Nephron (organoid): ENCODE results near the gene ANKRD24.

Experiments used
- H3K27ac Mint-ChIP-seq, 3 experiments: 2 replicates each; pipeline ENCODE4 v1.8.0; 2020; ENCODE audit warnings: mixed read lengths in 3 of 3, mild to moderate bottlenecking in 2 of 3, moderate library complexity in 1 of 3
- H3K27me3 Mint-ChIP-seq: 2 replicates; pipeline ENCODE4 v1.8.0; 2021; ENCODE audit warnings: low read depth, mild to moderate bottlenecking, moderate library complexity, mixed read lengths
- H3K36me3 Mint-ChIP-seq: 2 replicates; pipeline ENCODE4 v1.8.0; 2020; ENCODE audit warnings: low read depth, mixed read lengths
- H3K4me1 Mint-ChIP-seq: 2 replicates; pipeline ENCODE4 v1.8.0; 2020; ENCODE audit warnings: mixed read lengths
- H3K4me3 Mint-ChIP-seq, 3 experiments: 2 replicates each; pipeline ENCODE4 v1.8.0; 2020; ENCODE audit warnings: mild to moderate bottlenecking in 3 of 3, mixed read lengths in 3 of 3, moderate library complexity in 2 of 3
- H3K9me3 Mint-ChIP-seq: 2 replicates; pipeline ENCODE4 v1.8.0; 2020; ENCODE audit warnings: mixed read lengths
- TF ChIP-seq, protein P1 (sequence below), 3 experiments: fragments of 200-600 bp; sonication (generic); IDR thresholded peaks; one replicate each; pipeline ENCODE4 v1.5.0; 2021; ENCODE audit warnings: antibody characterized with exemption in 3 of 3; ENCODE audit not compliant: unreplicated experiment in 3 of 3

The ANKRD24 gene

DNA sequence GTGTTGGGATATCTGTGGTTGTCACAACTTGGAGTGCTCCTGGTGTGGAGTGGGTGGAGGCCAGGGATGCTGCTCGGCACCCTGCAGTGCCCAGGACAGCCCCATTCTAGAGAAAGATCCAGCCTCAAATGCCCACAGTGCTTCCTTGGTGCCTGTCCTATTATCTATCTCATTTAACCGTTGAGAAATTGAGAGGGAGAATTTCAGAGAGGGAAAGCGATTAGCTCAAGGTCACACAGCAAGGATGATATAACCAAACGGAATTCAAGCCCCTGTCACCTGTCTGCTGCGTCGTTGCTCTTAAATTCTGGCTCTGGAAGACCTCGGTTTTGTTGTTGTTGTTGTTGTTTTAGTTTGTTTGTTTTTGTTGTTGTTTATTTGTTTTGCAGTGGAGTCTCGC, 13.5 kb downstream of the ANKRD24 start:
- Mint-ChIP-seq H3K4me3 (peak overlapping the region in 1 of 3 experiments; percentile 11), H3K4me1 (peaks cover 11% of the 10 kb centered on the region), H3K9me3 (peaks cover 6% of the 10 kb centered on the region), H3K27me3 (peaks cover 77% of the 10 kb centered on the region), H3K27ac (no peak overlapping the region), H3K36me3 (peaks cover 7% of the 10 kb centered on the region)
- TF ChIP-seq, protein P1, sequence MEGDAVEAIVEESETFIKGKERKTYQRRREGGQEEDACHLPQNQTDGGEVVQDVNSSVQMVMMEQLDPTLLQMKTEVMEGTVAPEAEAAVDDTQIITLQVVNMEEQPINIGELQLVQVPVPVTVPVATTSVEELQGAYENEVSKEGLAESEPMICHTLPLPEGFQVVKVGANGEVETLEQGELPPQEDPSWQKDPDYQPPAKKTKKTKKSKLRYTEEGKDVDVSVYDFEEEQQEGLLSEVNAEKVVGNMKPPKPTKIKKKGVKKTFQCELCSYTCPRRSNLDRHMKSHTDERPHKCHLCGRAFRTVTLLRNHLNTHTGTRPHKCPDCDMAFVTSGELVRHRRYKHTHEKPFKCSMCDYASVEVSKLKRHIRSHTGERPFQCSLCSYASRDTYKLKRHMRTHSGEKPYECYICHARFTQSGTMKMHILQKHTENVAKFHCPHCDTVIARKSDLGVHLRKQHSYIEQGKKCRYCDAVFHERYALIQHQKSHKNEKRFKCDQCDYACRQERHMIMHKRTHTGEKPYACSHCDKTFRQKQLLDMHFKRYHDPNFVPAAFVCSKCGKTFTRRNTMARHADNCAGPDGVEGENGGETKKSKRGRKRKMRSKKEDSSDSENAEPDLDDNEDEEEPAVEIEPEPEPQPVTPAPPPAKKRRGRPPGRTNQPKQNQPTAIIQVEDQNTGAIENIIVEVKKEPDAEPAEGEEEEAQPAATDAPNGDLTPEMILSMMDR (IDR thresholded peaks at IDR 0.05; ENCODE audit: unreplicated experiment in 3 of 3) = no peak

DNA sequence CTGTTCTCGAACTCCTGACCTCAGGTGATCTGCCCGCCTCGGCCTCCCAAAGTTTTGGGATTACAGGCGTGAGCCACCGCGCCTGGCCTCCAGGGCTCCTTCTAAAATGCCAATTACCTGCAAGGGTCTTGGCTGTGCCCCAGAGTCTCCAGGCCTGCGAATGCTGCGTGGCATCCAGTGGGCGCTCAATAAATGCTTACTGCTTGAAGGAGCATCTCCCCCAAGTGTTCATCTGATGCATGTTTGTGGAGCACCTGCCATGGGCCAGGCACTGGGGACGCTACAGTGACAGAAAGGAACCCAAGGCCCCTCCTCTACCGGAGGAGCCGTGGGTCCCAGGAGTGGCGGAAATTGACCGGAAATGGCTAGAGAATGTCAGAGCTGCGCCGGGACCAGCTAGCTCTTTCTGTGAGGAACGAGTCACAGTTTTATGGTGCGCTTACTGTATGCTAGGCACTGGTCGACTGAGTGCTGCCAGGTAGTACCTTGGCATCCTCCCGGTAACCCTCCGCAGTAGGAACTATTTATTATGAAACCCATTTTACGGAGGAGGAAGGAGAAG, 14.2 kb downstream of the ANKRD24 start:
- H3K9me3 Mint-ChIP-seq = peaks cover 6% of the 10 kb centered on the region
- peaks cover 83% of the 10 kb centered on the region for H3K27me3 Mint-ChIP-seq
- TF ChIP-seq, protein P1 (IDR thresholded peaks at IDR 0.05; ENCODE audit: unreplicated experiment in 3 of 3) = no peak
- H3K27ac Mint-ChIP-seq = no peak overlapping the region
- peak overlapping the region; percentile 65 to 76 (median 76) for H3K4me3 Mint-ChIP-seq
- H3K4me1 Mint-ChIP-seq = peaks cover 11% of the 10 kb centered on the region
- peaks cover 7% of the 10 kb centered on the region for H3K36me3 Mint-ChIP-seq

DNA sequence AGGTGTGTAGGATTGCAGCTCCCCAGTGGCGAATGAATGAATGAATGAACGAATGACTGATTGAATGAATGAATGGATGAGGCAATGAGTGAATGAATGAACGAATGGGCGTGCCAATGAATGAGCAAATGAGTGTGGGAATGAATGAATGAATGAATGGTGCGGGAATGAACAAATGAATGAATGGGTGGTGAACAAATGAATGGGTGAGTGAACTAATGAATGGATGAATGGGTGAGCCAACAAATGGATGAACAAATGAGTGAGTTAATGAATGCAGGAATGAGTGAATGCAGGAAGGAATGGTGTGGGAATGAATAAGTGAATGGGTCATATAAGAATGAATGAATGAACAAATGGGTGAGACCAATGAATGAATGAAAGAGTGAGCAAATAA, 14.7 kb downstream of the ANKRD24 start:
- TF ChIP-seq, protein P1 (IDR thresholded peaks at IDR 0.05; ENCODE audit: unreplicated experiment in 3 of 3) = no peak
- Mint-ChIP-seq H3K4me1 (peaks cover 11% of the 10 kb centered on the region), H3K27ac (no peak overlapping the region), H3K36me3 (peaks cover 7% of the 10 kb centered on the region), H3K4me3 (peak overlapping the region; percentile 65 to 76 (median 76)), H3K9me3 (peaks cover 6% of the 10 kb centered on the region), H3K27me3 (peaks cover 89% of the 10 kb centered on the region)

DNA sequence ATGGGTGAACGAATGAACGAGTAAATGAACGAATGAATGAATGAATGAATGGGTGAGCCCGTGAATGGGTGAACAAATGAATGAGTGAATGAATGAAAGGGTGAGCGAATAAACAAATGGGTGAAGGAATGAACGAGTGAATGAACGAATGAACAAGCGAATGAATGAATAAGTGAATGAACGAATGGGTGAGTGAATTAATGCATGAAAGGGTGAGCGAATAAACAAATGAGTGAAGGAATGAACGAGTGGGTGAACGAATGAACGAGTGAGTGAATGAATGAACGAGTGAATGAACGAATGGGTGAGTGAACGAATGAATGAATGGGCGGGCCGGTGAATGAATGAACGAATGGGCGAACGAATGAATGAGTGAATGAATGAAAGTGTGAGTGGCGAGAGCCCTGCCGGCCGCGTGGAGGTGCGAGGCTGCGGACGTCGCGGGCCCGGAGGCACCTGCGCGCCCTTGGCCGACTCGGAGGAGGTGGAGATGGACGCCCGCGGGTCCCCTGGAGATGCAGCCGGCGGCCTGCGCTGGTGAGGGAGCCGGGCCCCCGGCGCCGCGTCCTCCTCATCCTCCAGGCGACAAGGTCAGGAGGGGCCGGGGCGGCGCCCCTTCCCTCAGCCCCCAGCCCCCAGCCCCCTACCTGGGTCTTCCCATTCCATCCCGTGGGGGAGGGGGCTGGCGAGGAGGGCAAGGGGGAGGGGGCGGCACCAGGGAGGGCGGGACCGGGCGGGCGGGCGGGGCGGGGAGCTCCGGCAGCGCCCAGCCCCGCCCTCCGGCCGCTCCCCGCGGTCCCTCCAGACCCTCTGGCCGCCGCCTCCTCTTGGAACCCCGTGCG, 15.4 kb downstream of the ANKRD24 start:
- Mint-ChIP-seq H3K36me3 (peaks cover 7% of the 10 kb centered on the region), H3K9me3 (peaks cover 6% of the 10 kb centered on the region), H3K4me1 (peaks cover 11% of the 10 kb centered on the region), H3K27me3 (peaks cover 91% of the 10 kb centered on the region), H3K4me3 (peak overlapping the region; percentile 65 to 76 (median 76)), H3K27ac (no peak overlapping the region)
- TF ChIP-seq, protein P1 (IDR thresholded peaks at IDR 0.05; ENCODE audit: unreplicated experiment in 3 of 3) = no peak

DNA sequence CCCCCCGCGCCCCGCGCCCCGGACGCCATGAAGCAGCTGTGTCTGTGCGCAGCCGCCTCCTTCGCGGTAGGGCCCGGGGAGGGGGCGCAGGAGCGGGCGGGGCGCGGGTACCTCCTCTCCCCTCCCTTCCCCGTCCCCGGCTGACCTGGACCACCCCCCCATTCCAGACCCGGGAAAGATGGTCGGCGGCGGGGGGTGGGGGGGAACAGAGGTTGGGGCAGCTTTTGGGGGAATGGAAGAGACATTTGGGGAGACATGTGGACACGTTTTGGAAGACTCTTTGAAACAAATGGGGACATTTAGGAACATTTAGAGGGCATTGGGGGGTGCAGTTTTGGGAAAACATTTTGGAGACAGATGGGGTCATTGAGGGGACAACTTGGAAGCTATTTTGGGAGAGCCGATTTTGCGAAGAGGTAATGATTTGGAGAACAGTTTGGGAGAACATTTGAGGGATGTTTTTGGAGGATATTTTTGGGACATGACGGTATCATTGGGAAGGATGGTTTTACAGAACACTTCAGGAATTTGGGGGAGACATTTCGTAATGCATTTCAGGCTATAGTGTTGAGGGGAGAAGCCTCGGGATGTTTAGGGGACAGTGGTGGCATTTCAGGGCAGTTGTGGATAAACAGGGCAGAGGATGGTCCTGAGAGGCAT, 16.1 kb downstream of the ANKRD24 start:
- peaks cover 90% of the 10 kb centered on the region for H3K27me3 Mint-ChIP-seq
- H3K36me3 Mint-ChIP-seq = peaks cover 7% of the 10 kb centered on the region
- TF ChIP-seq, protein P1 (IDR thresholded peaks at IDR 0.05; ENCODE audit: unreplicated experiment in 3 of 3) = no peak
- H3K4me1 Mint-ChIP-seq = peaks cover 11% of the 10 kb centered on the region
- peaks cover 6% of the 10 kb centered on the region for H3K9me3 Mint-ChIP-seq
- no peak overlapping the region for H3K27ac Mint-ChIP-seq
- H3K4me3 Mint-ChIP-seq = peak overlapping the region; percentile 8 to 41 (median 14)
